ENCODE measurements around the gene MAP1LC3A.

The MAP1LC3A gene

GRCh38 chr20:34537651-34538050 is 20.9 kb upstream of the MAP1LC3A start:
- no peak overlapping the region for H3K27ac ChIP-seq (ENCODE audit: poor library complexity, severe bottlenecking)
- H3K9me3 ChIP-seq (ENCODE audit: severe bottlenecking): no peaks in the 10 kb centered on the region
- no peaks in the 10 kb centered on the region for H3K27me3 ChIP-seq (ENCODE audit: insufficient read depth, poor library complexity, severe bottlenecking)
- peak; percentile 9; the same call in 2 of the 3 replicates for ATAC-seq (ENCODE audit: low read depth)
- H3K4me3 ChIP-seq (ENCODE audit: severe bottlenecking): no peak overlapping the region
- TF ChIP-seq CTCF (IDR thresholded peaks at IDR 0.05; ENCODE audit: poor library complexity, severe bottlenecking): no peak
- peaks cover 89% of the 10 kb centered on the region for H3K36me3 ChIP-seq (ENCODE audit: low read depth)
- H3K4me1 ChIP-seq (ENCODE audit: insufficient read depth, poor library complexity, severe bottlenecking): no peaks in the 10 kb centered on the region
- DNase-seq (ENCODE audit: low spot score): peak; percentile 78

- peak; percentile 97 for TF ChIP-seq CTCF (IDR thresholded peaks at IDR 0.05; ENCODE audit: poor library complexity, severe bottlenecking)
- ATAC-seq (ENCODE audit: low read depth) (peak; percentile 35; the same call in 2 of the 3 replicates), DNase-seq (ENCODE audit: low spot score) (peak; percentile 67)
- H3K4me3 ChIP-seq (ENCODE audit: severe bottlenecking): no peak overlapping the region
- peaks cover 79% of the 10 kb centered on the region for H3K36me3 ChIP-seq (ENCODE audit: low read depth)
- no peaks in the 10 kb centered on the region for H3K27me3 ChIP-seq (ENCODE audit: insufficient read depth, poor library complexity, severe bottlenecking)
- no peaks in the 10 kb centered on the region for H3K4me1 ChIP-seq (ENCODE audit: insufficient read depth, poor library complexity, severe bottlenecking)
- no peaks in the 10 kb centered on the region for H3K9me3 ChIP-seq (ENCODE audit: severe bottlenecking)
- no peak overlapping the region for H3K27ac ChIP-seq (ENCODE audit: poor library complexity, severe bottlenecking)
These were observed 19.8 kb upstream of the MAP1LC3A start for GRCh38 chr20:34538671-34539123.

GRCh38 chr20:34539756-34540155 is 18.8 kb upstream of the MAP1LC3A start:
- no peaks in the 10 kb centered on the region for H3K4me1 ChIP-seq (ENCODE audit: insufficient read depth, poor library complexity, severe bottlenecking)
- H3K9me3 ChIP-seq (ENCODE audit: severe bottlenecking): no peaks in the 10 kb centered on the region
- H3K4me3 ChIP-seq (ENCODE audit: severe bottlenecking): no peak overlapping the region
- peaks cover 68% of the 10 kb centered on the region for H3K36me3 ChIP-seq (ENCODE audit: low read depth)
- DNase-seq (ENCODE audit: low spot score) (no peak), ATAC-seq (ENCODE audit: low read depth) (no peak)
- no peak for TF ChIP-seq CTCF (IDR thresholded peaks at IDR 0.05; ENCODE audit: poor library complexity, severe bottlenecking)
- H3K27me3 ChIP-seq (ENCODE audit: insufficient read depth, poor library complexity, severe bottlenecking): no peaks in the 10 kb centered on the region
- no peak overlapping the region for H3K27ac ChIP-seq (ENCODE audit: poor library complexity, severe bottlenecking)

- Histone ChIP-seq H3K36me3 (ENCODE audit: low read depth) (peaks cover 58% of the 10 kb centered on the region), H3K9me3 (ENCODE audit: severe bottlenecking) (no peaks in the 10 kb centered on the region), H3K27me3 (ENCODE audit: insufficient read depth, poor library complexity, severe bottlenecking) (no peaks in the 10 kb centered on the region), H3K27ac (ENCODE audit: poor library complexity, severe bottlenecking) (no peak overlapping the region), H3K4me3 (ENCODE audit: severe bottlenecking) (no peak overlapping the region), H3K4me1 (ENCODE audit: insufficient read depth, poor library complexity, severe bottlenecking) (no peaks in the 10 kb centered on the region)
- no peak for ATAC-seq (ENCODE audit: low read depth)
- TF ChIP-seq CTCF (IDR thresholded peaks at IDR 0.05; ENCODE audit: poor library complexity, severe bottlenecking): no peak
- no peak for DNase-seq (ENCODE audit: low spot score)
These were observed 17.8 kb upstream of the MAP1LC3A start for GRCh38 chr20:34540596-34541263.

- DNase-seq (ENCODE audit: low spot score): no peak
- ATAC-seq (ENCODE audit: low read depth): no peak
- Histone ChIP-seq H3K4me3 (ENCODE audit: severe bottlenecking) (no peak overlapping the region), H3K36me3 (ENCODE audit: low read depth) (peaks cover 52% of the 10 kb centered on the region), H3K27ac (ENCODE audit: poor library complexity, severe bottlenecking) (no peak overlapping the region), H3K4me1 (ENCODE audit: insufficient read depth, poor library complexity, severe bottlenecking) (no peaks in the 10 kb centered on the region), H3K27me3 (ENCODE audit: insufficient read depth, poor library complexity, severe bottlenecking) (no peaks in the 10 kb centered on the region), H3K9me3 (ENCODE audit: severe bottlenecking) (no peaks in the 10 kb centered on the region)
- TF ChIP-seq CTCF (IDR thresholded peaks at IDR 0.05; ENCODE audit: poor library complexity, severe bottlenecking): no peak
These were observed 17.1 kb upstream of the MAP1LC3A start for GRCh38 chr20:34541264-34541901.
